CD14-positive monocyte (primary cell): ENCODE data around the gene MEI1. TPM values are rescaled to one million over a fixed set of nuclear protein-coding genes. Genes with fewer than 3 reads are reported as not detected.
A peak's percentile ranks its signal among the peaks of the same experiment; 100 is the strongest.

Source experiments
- DNase-seq, 3 donors: peaks; one replicate each; pipeline ENCODE4 v3.0.0-alpha.2; 2011 to 2022
- H2AFZ ChIP-seq: 2 replicates; pipeline ENCODE4 v1.6.0; 2012; ENCODE audit warnings: mild to moderate bottlenecking, low read depth, low read length, inconsistent platforms; ENCODE audit not compliant: insufficient read depth, poor library complexity, severe bottlenecking
- H3K27ac ChIP-seq, 2 donors: 1 replicate in 1 of 2; 2 replicates in 1 of 2; pipeline ENCODE4 v1.5.1; 2012 to 2013; ENCODE audit warnings: low read length in 2 of 2, control low read depth in 1 of 2, inconsistent platforms in 1 of 2, low read depth in 1 of 2, mild to moderate bottlenecking in 1 of 2
- H3K27me3 ChIP-seq, 2 donors: one replicate each; pipeline versions ENCODE4 v1.6.0 to v1.6.1; 2011 to 2013; ENCODE audit warnings: low read length in 2 of 2; ENCODE audit not compliant: control insufficient read depth in 2 of 2, insufficient read depth in 2 of 2
- H3K36me3 ChIP-seq, 2 donors: replicated peaks in 1 of 2; 1 replicate in 1 of 2; 2 replicates in 1 of 2; pipeline versions ENCODE4 v1.5.1 to v1.6.1; 2012 to 2013; ENCODE audit warnings: low read length in 2 of 2, control low read depth in 1 of 2, inconsistent platforms in 1 of 2, mild to moderate bottlenecking in 1 of 2; ENCODE audit not compliant: insufficient read depth in 2 of 2, control insufficient read depth in 1 of 2
- H3K4me1 ChIP-seq, 2 donors: 1 replicate in 1 of 2; 2 replicates in 1 of 2; pipeline versions ENCODE4 v1.5.1 to v1.6.1; 2012 to 2013; ENCODE audit warnings: low read length in 2 of 2, control low read depth in 1 of 2, inconsistent platforms in 1 of 2, mild to moderate bottlenecking in 1 of 2, moderate library complexity in 1 of 2; ENCODE audit not compliant: insufficient read depth in 2 of 2, control insufficient read depth in 1 of 2
- H3K4me2 ChIP-seq: replicated peaks from 2 replicates; pipeline ENCODE3; 2012; ENCODE audit warnings: low read length, moderate library complexity, mild to moderate bottlenecking; ENCODE audit not compliant: poor library complexity, severe bottlenecking; ENCODE audit errors: extremely low read depth
- H3K4me3 ChIP-seq, 3 experiments: fragments of 200-600 bp in 1 of 3; sonication (generic) in 1 of 3; replicated peaks in 1 of 3; 1 replicate in 2 of 3; 2 replicates in 1 of 3; pipeline ENCODE4 v1.5.1; 2011 to 2013; ENCODE audit warnings: low read length in 3 of 3, mild to moderate bottlenecking in 3 of 3, control low read depth in 2 of 3, low read depth in 2 of 3, inconsistent platforms in 1 of 3, moderate library complexity in 1 of 3
- H3K79me2 ChIP-seq: 2 replicates; pipeline ENCODE4 v1.6.0; 2012; ENCODE audit warnings: mild to moderate bottlenecking, control low read depth, inconsistent platforms, low read length, moderate library complexity; ENCODE audit not compliant: insufficient read depth
- H3K9ac ChIP-seq: 2 replicates; pipeline ENCODE4 v1.6.0; 2017; ENCODE audit warnings: low read length, mild to moderate bottlenecking; ENCODE audit not compliant: insufficient read depth, poor library complexity, severe bottlenecking
- H3K9me3 ChIP-seq, 2 donors: replicated peaks in 1 of 2; 1 replicate in 1 of 2; 2 replicates in 1 of 2; pipeline versions ENCODE4 v1.5.1 to v1.6.1; 2012 to 2013; ENCODE audit warnings: low read length in 2 of 2, control low read depth in 1 of 2; ENCODE audit not compliant: control insufficient read depth in 1 of 2, insufficient read depth in 1 of 2
- H4K20me1 ChIP-seq: 2 replicates; pipeline ENCODE4 v1.6.0; 2012; ENCODE audit warnings: mild to moderate bottlenecking, low read length, control low read depth, moderate library complexity; ENCODE audit not compliant: insufficient read depth
- H3K27ac Mint-ChIP-seq, 7 donors: one replicate each; pipeline ENCODE4 v1.8.0; 2020; ENCODE audit warnings: mild to moderate bottlenecking in 7 of 7, mixed read lengths in 7 of 7, moderate library complexity in 6 of 7, inconsistent platforms in 2 of 7
- H3K27me3 Mint-ChIP-seq, 3 donors: one replicate each; pipeline ENCODE4 v1.8.0; 2021 to 2022; ENCODE audit warnings: low read depth in 3 of 3, mild to moderate bottlenecking in 3 of 3, mixed read lengths in 3 of 3, moderate library complexity in 3 of 3, inconsistent platforms in 1 of 3
- H3K36me3 Mint-ChIP-seq, 2 donors: one replicate each; pipeline ENCODE4 v1.8.0; 2020; ENCODE audit warnings: mixed read lengths in 2 of 2, inconsistent platforms in 1 of 2, mild to moderate bottlenecking in 1 of 2
- H3K4me1 Mint-ChIP-seq: one replicate; pipeline ENCODE4 v1.8.0; 2020; ENCODE audit warnings: mild to moderate bottlenecking, mixed read lengths
- H3K4me3 Mint-ChIP-seq, 2 donors: one replicate each; pipeline ENCODE4 v1.8.0; 2020; ENCODE audit warnings: mild to moderate bottlenecking in 2 of 2, mixed read lengths in 2 of 2, moderate library complexity in 1 of 2
- H3K9me3 Mint-ChIP-seq, 7 donors: one replicate each; pipeline ENCODE4 v1.8.0; 2020 to 2022; ENCODE audit warnings: mixed read lengths in 7 of 7, mild to moderate bottlenecking in 6 of 7, moderate library complexity in 6 of 7, inconsistent platforms in 2 of 7
- CTCF ChIP-seq: fragments of 200-600 bp; IDR thresholded peaks from one replicate; pipeline ENCODE4 v1.8.0; 2022; ENCODE audit warnings: antibody characterized with exemption, mild to moderate bottlenecking
- WGBS: methylation state at CpG from one replicate; pipeline ENCODE4 v1.1.5; 2013; ENCODE audit warnings: missing lambda C conversion rate; ENCODE audit not compliant: insufficient coverage; 5-methylcytosine and 5-hydroxymethylcytosine counted together
- intact Hi-C, 2 donors: fragments of 100-400 bp; cut with micrococcal nuclease; formaldehyde crosslinking; loops; one replicate each; pipeline versions ENCODE4 v1.15.0 to v1.15.1; 2023
- polyA plus RNA-seq, 3 donors: library from polyadenylated mRNA; depleted of rRNA in 1 of 3; unstranded in 2 of 3; stranded (reverse) in 1 of 3; fragments of 300-500 nt in 2 of 3; fragments of >200 nt in 1 of 3; fragmentation: Illumina TruSeq in 2 of 3; gene quantifications; 1 replicate in 2 of 3; 2 replicates in 1 of 3; pipeline ENCODE4 v1.2.3, GENCODE V29; 2012 to 2021

MEI1 gene
- polyA plus RNA-seq, 3 donors = 12.3 to 40.0 (median 37.0) TPM

GRCh38 chr22:41831828-41832552 is 132.7 kb downstream of the MEI1 start:
- H3K27me3 ChIP-seq = no peaks in the 10 kb centered on the region
- no peak for DNase-seq
- 0% methylated on average over 13 of the region's 17 CpGs for WGBS
- H3K27ac ChIP-seq = peak overlapping the region; percentile 95 to 97
- H3K9ac ChIP-seq = peak overlapping the region; percentile 93
- H2AFZ ChIP-seq = peak overlapping the region; percentile 58
- H3K36me3 Mint-ChIP-seq = peaks cover 13 to 20% of the 10 kb centered on the region in 2 donors
- peaks cover 34% of the 10 kb centered on the region for H3K4me1 Mint-ChIP-seq
- TF ChIP-seq CTCF = no peak
- peak overlapping the region; percentile 44 to 83 (median 63) for H3K4me3 ChIP-seq
- peak overlapping the region; percentile 81 for H3K4me2 ChIP-seq
- no peaks in the 10 kb centered on the region for H3K9me3 Mint-ChIP-seq
- intact Hi-C loops = loop anchor here in 1 of 2 donors (2.0 to 10.0 kb wide), 3 partner anchors 51 to 367 kb away; partner anchors contain the start of genes ACO2 and PHF5A
- H3K36me3 ChIP-seq = peaks cover 12 to 17% of the 10 kb centered on the region in 2 donors
- H4K20me1 ChIP-seq = peaks cover 20% of the 10 kb centered on the region
- peaks cover 0 to 3% (median 0%) of the 10 kb centered on the region in 3 donors for H3K27me3 Mint-ChIP-seq
- peaks cover 36% of the 10 kb centered on the region for H3K79me2 ChIP-seq
- H3K9me3 ChIP-seq = no peaks in the 10 kb centered on the region
- peak overlapping the region; percentile 95 to 97 for H3K4me3 Mint-ChIP-seq
- H3K4me1 ChIP-seq = peaks cover 28 to 32% of the 10 kb centered on the region in 2 donors
- peak overlapping the region; percentile 98 to 100 (median 99) for H3K27ac Mint-ChIP-seq

- intact Hi-C loops = loop anchor here in 1 of 2 donors (2.0 to 10.0 kb wide), 3 partner anchors 52 to 368 kb away; partner anchors contain the start of genes ACO2 and PHF5A
- peak; percentile 98 to 99 (median 99) for DNase-seq
- Mint-ChIP-seq H3K9me3 (no peaks in the 10 kb centered on the region), H3K4me1 (peaks cover 34% of the 10 kb centered on the region), H3K27ac (peak within 1 kb of the TSS; percentile 98 to 100 (median 99)), H3K27me3 (peaks cover 0 to 3% (median 2%) of the 10 kb centered on the region in 3 donors), H3K36me3 (peaks cover 13 to 25% of the 10 kb centered on the region in 2 donors), H3K4me3 (peak within 1 kb of the TSS; percentile 97)
- H3K9me3 ChIP-seq = no peaks in the 10 kb centered on the region
- H3K79me2 ChIP-seq = peaks cover 41% of the 10 kb centered on the region
- WGBS = under 1% methylated on average over 74 of the region's 75 CpGs
- no peaks in the 10 kb centered on the region for H3K27me3 ChIP-seq
- H3K4me2 ChIP-seq = peak within 1 kb of the TSS; percentile 81
- H2AFZ ChIP-seq = peak within 1 kb of the TSS; percentile 58
- peak within 1 kb of the TSS; percentile 93 for H3K9ac ChIP-seq
- peak within 1 kb of the TSS; percentile 63 to 87 (median 83) for H3K4me3 ChIP-seq
- TF ChIP-seq CTCF = no peak
- H3K4me1 ChIP-seq = peaks cover 28 to 32% of the 10 kb centered on the region in 2 donors
- peak within 1 kb of the TSS; percentile 95 to 97 for H3K27ac ChIP-seq
- peaks cover 12 to 16% of the 10 kb centered on the region in 2 donors for H3K36me3 ChIP-seq
- peaks cover 20% of the 10 kb centered on the region for H4K20me1 ChIP-seq
Measured at GRCh38 chr22:41832553-41833368, 133.5 kb downstream of the MEI1 start, which contains the start of gene SREBF2. Gene SREBF2, plus strand, starts transcription at chr22:41833105. Its CDS starts 166 bp downstream, at chr22:41833271.
